Endothelial cell of umbilical vein (primary cell): Measurements from ENCODE around the gene PNPO. TPM values are rescaled to one million over a fixed set of nuclear protein-coding genes. Genes with fewer than 3 reads are reported as not detected.
A peak's percentile ranks its signal among the peaks of the same experiment; 100 is the strongest.

ENCODE experiments used
- BruUV-seq: library from RNA; stranded (reverse); fragments of 400-500 nt; replicated peaks from 2 replicates; lab custom pipeline; 2021; lab: Mats Ljungman, UMichigan
- CTCF ChIA-PET: fragments of 300-600, 350-600 bp; sonication (Branson Sonifier 250); formaldehyde crosslinking; loops from one replicate; lab custom pipeline; 2021; ENCODE audit warnings: antibody characterized with exemption, inconsistent platforms; lab: Charles Lee
- POLR2A ChIA-PET: fragments of 300-600, 350-600 bp; sonication (Branson Sonifier 250); formaldehyde crosslinking; loops from one replicate; lab custom pipeline; 2021; ENCODE audit warnings: antibody characterized with exemption, inconsistent platforms; lab: Charles Lee
- DNase-seq: peaks from one replicate; pipeline ENCODE4 v3.0.0-alpha.2; 2011; ENCODE audit warnings: low read depth, low spot score
- FAIRE-seq: peaks from 2 replicates; lab custom pipeline; 2011; peaks lifted over from hg19 to GRCh38; lab: Jason Lieb, UNC
- H2AFZ ChIP-seq: 2 replicates; pipeline ENCODE4 v1.6.0; 2012; ENCODE audit warnings: low read depth, low read length, control low read depth, inconsistent platforms
- H3K27ac ChIP-seq: 2 replicates; pipeline ENCODE4 v1.5.1; 2011; ENCODE audit warnings: low read depth, mild to moderate bottlenecking, control low read depth, low read length, moderate library complexity; ENCODE audit not compliant: insufficient read depth
- H3K27me3 ChIP-seq, 2 experiments: 2 replicates each; pipeline versions ENCODE4 v1.6.0 to v1.6.1; 2011; ENCODE audit warnings: low read length in 2 of 2, mixed read lengths in 1 of 2; ENCODE audit not compliant: control insufficient read depth in 2 of 2, insufficient read depth in 2 of 2
- H3K36me3 ChIP-seq, 2 experiments: 2 replicates in 1 of 2; 3 replicates in 1 of 2; pipeline ENCODE4 v1.5.1; 2011; ENCODE audit warnings: low read length in 2 of 2, mild to moderate bottlenecking in 1 of 2, moderate library complexity in 1 of 2; ENCODE audit not compliant: control insufficient read depth in 2 of 2, insufficient read depth in 2 of 2; ENCODE audit errors: extremely low read depth in 1 of 2
- H3K4me1 ChIP-seq: 3 replicates; pipeline ENCODE4 v1.5.1; 2011; ENCODE audit warnings: mild to moderate bottlenecking, low read length; ENCODE audit not compliant: control insufficient read depth, insufficient read depth; ENCODE audit errors: extremely low read depth
- H3K4me2 ChIP-seq: 2 replicates; pipeline ENCODE4 v1.6.1; 2011; ENCODE audit warnings: low read length, control low read depth, mixed read lengths; ENCODE audit not compliant: insufficient read depth
- H3K4me3 ChIP-seq, 3 experiments: fragments of 200-600 bp in 1 of 3; sonication (generic), shearing (Covaris generic) in 1 of 3; replicated peaks in 1 of 3; 2 replicates each; pipeline ENCODE4 v1.5.1; 2011 to 2016; ENCODE audit warnings: control low read depth in 3 of 3, low read length in 3 of 3, mild to moderate bottlenecking in 2 of 3, inconsistent platforms in 1 of 3, low read depth in 1 of 3, moderate library complexity in 1 of 3; ENCODE audit not compliant: insufficient read depth in 1 of 3
- H3K79me2 ChIP-seq: 2 replicates; pipeline ENCODE4 v1.6.0; 2012; ENCODE audit warnings: low read length, inconsistent platforms; ENCODE audit not compliant: control insufficient read depth, insufficient read depth
- H3K9ac ChIP-seq: replicated peaks from 2 replicates; pipeline ENCODE3; 2011; ENCODE audit warnings: low read length, control low read depth; ENCODE audit not compliant: insufficient read depth; ENCODE audit errors: extremely low read depth
- H3K9me1 ChIP-seq: replicated peaks from 3 replicates; pipeline ENCODE4 v1.6.0; 2011; ENCODE audit warnings: mild to moderate bottlenecking, low read length; ENCODE audit not compliant: control insufficient read depth, insufficient read depth; ENCODE audit errors: extremely low read depth
- H3K9me3 ChIP-seq: replicated peaks from 2 replicates; pipeline ENCODE4 v1.5.1; 2012; ENCODE audit warnings: low read length, inconsistent platforms; ENCODE audit not compliant: control insufficient read depth, insufficient read depth
- H4K20me1 ChIP-seq: replicated peaks from 2 replicates; pipeline ENCODE3; 2011; ENCODE audit warnings: mild to moderate bottlenecking, low read length; ENCODE audit not compliant: control insufficient read depth, insufficient read depth; ENCODE audit errors: extremely low read depth
- CTCF ChIP-seq, 2 donors: IDR thresholded peaks; 1 replicate in 1 of 2; 2 replicates in 1 of 2; pipeline ENCODE4 v1.5.1; 2011; ENCODE audit warnings: low read length in 2 of 2, mild to moderate bottlenecking in 2 of 2, moderate library complexity in 2 of 2, control low read depth in 1 of 2, inconsistent platforms in 1 of 2, low read depth in 1 of 2; ENCODE audit not compliant: insufficient read depth in 1 of 2; ENCODE audit errors: extremely low read depth in 1 of 2
- FOS ChIP-seq: IDR thresholded peaks from 2 replicates; pipeline ENCODE4 v1.6.1; 2011; ENCODE audit warnings: mild to moderate bottlenecking, low read length, moderate library complexity, borderline replicate concordance; ENCODE audit not compliant: insufficient read depth
- JUN ChIP-seq: IDR thresholded peaks from 2 replicates; pipeline ENCODE4 v1.6.1; 2011; ENCODE audit warnings: borderline replicate concordance, low read depth; ENCODE audit not compliant: insufficient read length, insufficient read depth
- MYC ChIP-seq: IDR thresholded peaks from one replicate; pipeline ENCODE4 v1.6.1; 2011; ENCODE audit warnings: mild to moderate bottlenecking, low read depth, low read length
- POLR2AphosphoS5 ChIP-seq: IDR thresholded peaks from 2 replicates; pipeline ENCODE4 v1.6.1; 2012; ENCODE audit warnings: low read depth, mild to moderate bottlenecking, control low read depth, low read length, moderate library complexity; ENCODE audit not compliant: insufficient read depth
- dilution Hi-C: fragments of 300-500 bp; cut with MboI; formaldehyde crosslinking; loops from one replicate; pipeline ENCODE4 v1.15.0; 2019; ENCODE audit warnings: low sequenced_read_pairs; ENCODE audit not compliant: extremely low pct_ligation_motif_present
- intact Hi-C: fragments of 100-400 bp; cut with micrococcal nuclease; formaldehyde crosslinking; loops from one replicate; pipeline ENCODE4 v1.10.0; 2022
- polyA plus RNA-seq, 4 experiments: library from polyadenylated mRNA; depleted of rRNA in 3 of 4; stranded (reverse) in 3 of 4; unstranded in 1 of 4; fragments of >200 nt; gene quantifications; 2 replicates each; pipeline versions ENCODE4 v1.2.1 to v1.2.3, GENCODE V29; 2011 to 2012; ENCODE audit warnings: missing spikeins in 1 of 4
- total RNA-seq: library from RNA; stranded (reverse); gene quantifications from 2 replicates; pipeline ENCODE4 v1.2.3, GENCODE V29; 2021

PNPO gene
- total and polyA plus RNA-seq, 2 donors (not counting 3 experiments of a cell fraction or from before 2014, with no cell fraction given) = 19.7 to 22.0 TPM

GRCh38 chr17:47975823-47976205, 34.4 kb downstream of the PNPO start:
- H3K27ac ChIP-seq = no peak overlapping the region
- no peak overlapping the region for H3K4me2 ChIP-seq
- dilution Hi-C loops = no loop called here
- peaks cover 0 to 37% of the 10 kb centered on the region in 2 experiments for H3K36me3 ChIP-seq
- no peak for DNase-seq
- H3K9me1 ChIP-seq = no peaks in the 10 kb centered on the region
- no peak overlapping the region for H2AFZ ChIP-seq
- H3K9ac ChIP-seq = no peak overlapping the region
- no peak overlapping the region for H3K4me3 ChIP-seq
- no peak for FAIRE-seq
- no peaks in the 10 kb centered on the region for H3K79me2 ChIP-seq
- no TSS peak for BruUV-seq
- intact Hi-C loops = no loop called here
- TF ChIP-seq POLR2AphosphoS5 (no peak), FOS (no peak)
- H3K9me3 ChIP-seq = no peaks in the 10 kb centered on the region
- peaks cover 6% of the 10 kb centered on the region for H3K4me1 ChIP-seq
- H4K20me1 ChIP-seq = no peaks in the 10 kb centered on the region
- no peaks in the 10 kb centered on the region for H3K27me3 ChIP-seq
- POLR2A ChIA-PET = interaction anchor here (0.5 kb wide), 1 partner anchor 1367 kb away, joined by 4 read pairs; no protein-coding TSS in a partner anchor
- CTCF ChIA-PET = interaction anchor here (1.0 to 15.7 kb wide), 4 partner anchors 26 to 48 kb away, joined by 3 to 469 read pairs (median 5); no protein-coding TSS in a partner anchor

- FAIRE-seq (peak; percentile 85), DNase-seq (peak; percentile 48)
- intact Hi-C loops = loop anchor here (1.0 to 2.0 kb wide), 4 partner anchors 30 to 96 kb away; no protein-coding TSS in a partner anchor
Measured at GRCh38 chr17:47978324-47978723, 37.0 kb downstream of the PNPO start.

More at GRCh38 chr17:47978324-47978723, 37.0 kb downstream of the PNPO start:
- ChIA-PET CTCF (interaction anchor here (0.6 to 15.7 kb wide), 23 partner anchors 8 to 153 kb away, joined by 3 to 469 read pairs (median 4); partner anchors contain the start of genes PNPO, PRR15L and SCRN2), POLR2A (no interaction called here)
- H3K4me2 ChIP-seq = no peak overlapping the region
- BruUV-seq = no TSS peak
- H3K9me1 ChIP-seq = no peaks in the 10 kb centered on the region
- H3K79me2 ChIP-seq = no peaks in the 10 kb centered on the region
- no peak overlapping the region for H2AFZ ChIP-seq
- no peaks in the 10 kb centered on the region for H3K27me3 ChIP-seq
- no peak overlapping the region for H3K4me3 ChIP-seq
- no peak overlapping the region for H3K9ac ChIP-seq
- no peaks in the 10 kb centered on the region for H3K4me1 ChIP-seq
- TF ChIP-seq CTCF (IDR thresholded peaks at IDR 0.05; ENCODE audit: extremely low read depth in 1 of 2, insufficient read depth in 1 of 2, low read depth in 1 of 2, low read length in 2 of 2) (peak; percentile 75 to 83), JUN (no peak), MYC (no peak)
- H3K9me3 ChIP-seq = no peaks in the 10 kb centered on the region
- no peaks in the 10 kb centered on the region for H4K20me1 ChIP-seq
- H3K27ac ChIP-seq = no peak overlapping the region
- H3K36me3 ChIP-seq = peaks cover 0 to 47% of the 10 kb centered on the region in 2 experiments
- dilution Hi-C loops = no loop called here
